Activated CD4-positive, alpha-beta T cell treated with anti-CD3 and anti-CD28 coated beads, Interleukin-2, amount 50 U/mL, for 4 hours (primary cell): ENCODE results near the gene TRO.

ENCODE experiments used
- DNase-seq, 2 experiments: peaks; one replicate each; pipeline ENCODE4 v3.0.0-alpha.2; 2020

Gene TRO

DNA sequence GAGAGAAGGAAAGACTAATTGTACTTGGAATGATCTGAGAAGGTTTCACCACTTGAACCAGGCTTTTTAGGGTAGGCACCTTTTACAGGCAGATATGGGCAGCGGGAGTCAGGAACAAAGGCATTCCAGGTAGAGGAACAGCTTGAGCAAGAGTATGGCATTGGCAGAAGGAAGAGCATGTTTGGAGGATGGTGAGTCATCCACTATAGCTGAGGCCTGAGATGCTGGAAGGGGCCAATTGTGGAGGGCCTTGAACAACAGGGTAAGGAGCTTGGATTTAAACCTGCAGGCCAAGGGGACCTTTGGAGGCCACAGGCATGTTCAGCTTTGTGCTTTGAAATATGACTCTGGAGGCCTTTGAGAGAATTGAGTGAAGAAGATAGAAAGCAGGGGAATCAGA, 41.1 kb downstream of the TRO start:
- no peak for DNase-seq

DNA sequence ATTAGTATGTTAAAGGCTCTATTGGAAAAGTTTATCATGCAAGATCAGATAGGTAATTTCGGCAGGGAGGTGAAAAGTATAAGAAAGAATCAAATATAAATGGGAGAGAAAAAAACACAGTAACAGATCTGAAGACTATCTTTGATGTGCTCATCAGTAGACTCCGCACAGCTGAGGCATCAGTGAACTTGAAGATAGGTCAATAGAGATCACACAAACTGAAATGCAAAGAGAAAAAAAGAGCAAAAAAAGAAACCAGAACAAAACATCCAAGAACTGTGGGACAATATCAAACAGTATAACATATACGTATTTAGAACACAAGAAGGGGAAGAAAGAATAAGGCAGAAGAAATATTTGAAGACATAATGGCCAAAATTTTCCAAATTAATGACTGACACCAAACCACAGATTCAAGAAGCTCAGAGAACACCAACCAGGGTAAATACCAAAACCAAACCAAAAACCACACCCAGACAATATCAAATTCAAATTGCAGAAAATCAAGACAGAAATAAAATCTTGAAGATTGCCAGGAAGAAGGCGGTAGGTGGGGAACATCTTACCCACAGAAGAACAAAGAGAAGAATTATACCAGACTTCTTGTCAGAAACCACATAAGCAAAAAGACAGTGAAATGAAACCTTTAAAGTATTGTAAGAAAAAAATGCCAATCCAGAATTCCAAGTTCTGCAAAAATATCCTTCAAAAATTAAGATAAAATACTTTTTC, 44.3 kb downstream of the TRO start:
- DNase-seq: no peak

DNA sequence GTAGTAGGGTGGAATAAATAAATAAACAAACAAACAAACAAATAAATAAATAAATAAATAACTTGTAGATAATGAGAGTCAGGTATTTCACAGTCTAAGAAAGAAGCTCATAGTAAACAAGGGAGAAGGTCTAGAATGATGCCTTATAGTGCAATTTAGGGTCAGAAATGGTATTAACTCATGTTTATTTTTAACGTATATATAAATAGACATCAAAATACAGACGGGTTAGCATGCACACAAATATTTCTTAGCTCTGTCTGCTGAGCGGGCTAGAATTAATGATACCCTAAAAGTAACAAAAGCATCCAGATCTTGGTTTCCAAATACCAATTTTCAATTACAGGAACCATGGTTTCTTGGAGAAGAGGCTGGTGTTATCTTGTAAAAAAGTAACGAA, 56.8 kb downstream of the TRO start:
- DNase-seq: no peak

DNA sequence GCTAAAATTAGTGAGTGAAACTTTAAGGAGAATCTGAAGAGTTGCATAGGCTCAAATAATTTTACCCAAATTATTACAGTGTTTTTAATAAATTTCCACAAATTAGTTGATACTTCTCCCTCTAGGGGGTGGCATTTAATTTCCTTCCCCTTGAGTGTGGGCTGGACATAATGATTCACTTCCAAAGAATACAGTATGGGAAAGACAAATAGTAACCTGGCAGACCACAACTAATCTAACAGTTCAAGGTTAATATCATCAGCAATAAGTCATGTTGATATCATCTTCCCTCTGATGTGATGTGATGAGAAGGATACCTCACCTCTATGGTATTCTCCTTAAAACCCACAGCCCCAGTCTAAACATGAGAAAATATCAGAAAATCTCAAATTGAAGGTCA, 57.8 kb downstream of the TRO start:
- no peak for DNase-seq

DNA sequence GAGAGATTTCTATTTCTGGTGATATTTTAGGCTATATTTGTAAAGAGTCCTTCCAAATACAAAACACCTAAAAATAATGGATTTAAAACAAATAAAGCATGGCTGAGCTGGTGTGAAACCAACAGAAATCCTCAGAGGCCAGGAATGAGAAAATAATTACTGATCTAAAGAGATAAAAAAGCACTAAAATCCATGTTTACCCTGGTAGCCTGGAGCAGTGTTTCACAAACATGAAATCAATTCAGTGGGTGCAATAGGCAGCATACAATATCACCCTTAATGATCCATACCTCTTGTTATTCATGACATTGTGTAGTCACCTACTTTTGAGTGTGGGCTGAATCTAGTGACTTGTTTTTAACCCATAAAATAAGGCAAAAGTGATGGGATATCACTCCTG, 58.8 kb downstream of the TRO start:
- DNase-seq: no peak

DNA sequence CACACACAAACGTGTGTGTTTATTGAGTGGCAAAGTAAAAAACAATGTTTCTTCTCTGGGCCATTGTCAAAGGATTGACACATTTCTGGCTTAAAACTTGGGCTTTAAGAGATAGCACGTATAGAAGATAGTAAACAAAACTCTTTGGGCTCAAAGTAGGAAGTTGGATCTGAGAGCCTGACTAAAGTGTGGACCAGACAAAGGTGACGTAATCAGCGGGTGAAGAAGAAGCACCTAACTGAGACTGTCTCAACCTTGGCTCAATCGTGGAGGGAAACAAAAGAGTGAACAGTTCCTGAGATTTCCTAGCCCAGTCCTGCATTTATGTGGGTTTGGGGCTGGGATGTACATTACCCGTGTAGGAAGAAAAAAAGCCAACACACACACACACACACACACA, 59.7 kb downstream of the TRO start:
- no peak for DNase-seq
